ENCODE data around the gene DAZAP1.

- TF ChIP-seq POLR2A (IDR thresholded peaks at IDR 0.05) (no peak), CTCF (IDR thresholded peaks at IDR 0.05) (no peak)
Observed at GRCh38 chr19:1399745-1400144, 7.6 kb upstream of the DAZAP1 start.

Measured in lower leg skin (tissue), 3 donors.